ENCODE measurements around the gene IRS1.

- TF ChIP-seq CTCF (conservative IDR thresholded peaks at IDR 0.05) (no peak), ZFX (IDR thresholded peaks at IDR 0.05) (no peak)
These were observed 28.6 kb upstream of the IRS1 start for GRCh38 chr2:226828191-226828590.

Measured in C4-2B (cell line).